Mammary epithelial cell (primary cell): ENCODE results near the gene SRPK3.

Experiments
- CTCF ChIP-seq, 2 donors: IDR thresholded peaks in 1 of 2; conservative IDR thresholded peaks in 1 of 2; 2 replicates each; pipeline ENCODE4 v1.5.1; 2011 to 2012; ENCODE audit warnings: inconsistent platforms in 2 of 2, low read length in 2 of 2, mild to moderate bottlenecking in 2 of 2, control low read depth in 1 of 2, low read depth in 1 of 2; ENCODE audit not compliant: insufficient read depth in 1 of 2; ENCODE audit errors: extremely low read depth in 1 of 2
- EZH2 ChIP-seq: IDR thresholded peaks from 2 replicates; pipeline ENCODE4 v1.6.1; 2012; ENCODE audit warnings: low read length, inconsistent platforms, borderline replicate concordance

- TF ChIP-seq CTCF (conservative IDR thresholded peaks at IDR 0.05 in 1 of 2, IDR thresholded peaks at IDR 0.05 in 1 of 2; ENCODE audit: extremely low read depth in 1 of 2, insufficient read depth in 1 of 2, low read depth in 1 of 2, low read length in 2 of 2) = no peak
- no peak for TF ChIP-seq EZH2
Observed at GRCh38 chrX:153766871-153767673, 13.8 kb upstream of the SRPK3 start.
